Right ventricle myocardium superior (tissue), 1 donor: ENCODE measurements around the gene ATP11B. TPM values are rescaled to one million over a fixed set of nuclear protein-coding genes. Genes with fewer than 3 reads are reported as not detected.

ENCODE experiments used
- ATAC-seq: fragments of 200-7000 bp; cut with Tn5 transposase; one replicate; pipeline ENCODE4 v1.9.1; 2020; ENCODE audit warnings: mild to moderate bottlenecking; ENCODE audit not compliant: poor library complexity
- DNase-seq: peaks from one replicate; pipeline ENCODE4 v3.0.0-alpha.2; 2020
- intact Hi-C: fragments of 100-400 bp; cut with DNase I; formaldehyde crosslinking; loops from one replicate; pipeline ENCODE4 v1.11.2; 2022
- total RNA-seq: library from RNA; stranded (reverse); fragmentation: NEBNext Ultra II Directional; extraction: Animal tissue kit (Norgen Biotek cat#: 25700); gene quantifications from one replicate; pipeline ENCODE4 v1.2.1, GENCODE V29; 2021
- donor health status: DM: no; HTN: yes; CAD: no; lungs with severe emphysema.

The ATP11B gene
- total RNA-seq, 1 donor from 2014 or later, result 31.5 TPM

DNA sequence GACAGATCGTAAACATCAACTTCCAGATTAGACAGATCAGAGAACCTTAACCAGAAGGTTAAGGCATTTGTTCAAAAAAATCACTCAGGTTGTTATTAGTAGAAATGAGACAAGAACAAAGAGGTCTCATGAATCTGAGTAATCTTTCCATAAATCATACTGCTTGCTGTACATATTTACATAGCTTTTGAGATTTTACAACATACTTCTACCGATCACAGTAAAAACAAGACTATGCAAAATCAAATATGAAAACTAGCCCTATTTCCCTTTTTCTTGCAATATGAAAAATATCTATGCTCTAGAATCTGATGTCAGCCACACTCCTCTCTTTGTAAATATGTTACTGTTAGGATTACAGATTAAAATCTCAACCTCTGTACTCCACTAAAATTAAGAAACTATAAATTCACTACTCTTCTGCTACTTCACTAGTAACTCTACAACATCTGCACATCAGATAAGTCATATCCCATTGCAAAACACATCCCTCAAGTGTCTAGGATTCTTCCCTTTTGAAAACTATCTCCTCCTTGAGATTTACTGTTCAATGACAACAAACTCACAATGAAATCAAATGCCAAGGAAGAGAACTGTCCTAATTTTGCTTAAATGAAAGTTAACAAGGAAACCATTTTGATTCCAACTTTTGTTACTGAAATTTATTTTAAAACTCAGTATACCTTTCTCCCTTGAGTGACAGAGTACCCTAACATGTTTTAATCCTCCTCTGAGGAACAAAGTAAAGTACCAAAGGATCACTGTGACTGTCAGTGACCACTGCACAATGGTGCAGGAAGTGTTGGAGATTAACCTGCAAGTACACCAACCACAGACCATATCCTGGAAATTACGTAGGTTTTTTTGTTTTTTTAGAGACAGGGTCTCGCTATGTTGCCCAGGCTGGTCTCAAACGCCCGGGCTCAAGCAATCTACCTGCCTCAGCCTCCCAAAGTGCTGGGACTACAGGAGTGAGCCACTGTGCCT is 174.2 kb downstream of the ATP11B start:
- intact Hi-C loops, result no loop called here
- ATAC-seq, result no peak
- DNase-seq, result no peak

DNA sequence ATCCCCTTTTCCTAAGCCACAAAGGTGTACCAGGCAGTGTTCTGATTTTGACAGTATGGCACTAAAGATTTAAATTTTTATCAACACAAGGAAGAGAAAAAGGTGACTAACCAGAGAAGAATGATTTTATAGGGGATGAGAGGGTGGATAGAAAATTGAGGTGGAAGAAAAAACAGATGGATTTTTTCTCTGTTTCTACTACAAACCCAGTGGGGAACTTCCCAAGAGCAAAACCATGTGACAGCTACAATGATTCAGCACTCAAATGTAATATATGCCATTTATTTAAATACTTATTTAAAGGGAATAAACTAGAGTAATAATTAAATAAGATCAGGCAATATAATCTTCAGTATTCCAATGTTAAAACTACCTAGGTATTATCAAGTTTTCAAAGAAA is 176.0 kb downstream of the ATP11B start:
- ATAC-seq, result no peak
- intact Hi-C loops, result no loop called here

DNA sequence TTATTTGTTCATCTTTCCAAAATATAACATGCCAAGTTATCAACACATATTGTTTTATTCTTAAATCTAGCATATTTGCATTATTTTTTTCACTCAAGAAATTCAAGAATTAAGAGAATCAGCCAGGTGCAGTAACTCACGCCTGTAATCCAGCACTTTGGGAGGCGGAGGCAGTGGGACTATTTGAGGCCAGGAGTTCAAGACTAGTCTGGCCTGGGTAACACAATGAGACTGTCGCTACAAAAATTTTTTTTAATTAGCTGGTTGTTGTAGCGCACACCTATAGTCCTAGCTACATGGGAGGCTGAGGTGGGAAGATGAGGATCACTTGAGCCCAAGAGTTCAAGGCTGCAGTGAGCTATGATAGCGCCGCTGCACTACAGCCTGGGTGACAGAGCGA is 176.5 kb downstream of the ATP11B start:
- intact Hi-C loops, result no loop called here
- DNase-seq, result no peak
- no peak for ATAC-seq

More for the DNA sequence above, 176.0 kb downstream of the ATP11B start:
- no peak for DNase-seq

DNA sequence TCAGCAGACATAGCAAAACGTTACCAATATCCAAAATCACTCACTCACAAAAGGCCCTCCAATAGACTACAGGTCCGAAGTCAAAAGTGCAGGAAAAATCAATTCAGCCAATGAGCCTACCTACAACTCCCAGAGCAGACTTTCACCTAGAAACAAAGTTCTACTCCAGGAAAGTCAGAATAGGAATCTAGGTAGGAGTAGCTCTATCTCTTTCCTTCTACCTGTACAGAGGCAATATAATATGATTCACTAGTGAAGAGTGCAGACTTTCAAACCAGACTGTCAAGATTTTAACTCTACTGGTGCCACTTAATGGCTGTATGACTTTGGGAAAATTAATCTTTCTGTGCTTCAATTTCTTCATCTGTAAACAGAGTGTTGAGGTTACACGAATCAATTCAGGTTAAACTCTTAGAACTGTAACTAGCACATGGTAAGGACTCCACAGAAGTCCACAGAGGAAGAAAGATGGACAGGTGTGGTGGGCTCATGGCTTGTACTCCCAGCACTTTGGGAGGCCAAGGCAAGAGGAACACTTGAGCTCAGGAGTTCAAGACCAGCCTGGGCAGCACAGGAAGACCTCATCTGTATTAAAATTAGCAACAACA is 177.6 kb downstream of the ATP11B start:
- intact Hi-C loops, result no loop called here

More for the DNA sequence above, 177.6 kb downstream of the ATP11B start:
- DNase-seq (no peak), ATAC-seq (no peak)

Other genes starting within 250 kb of the ATP11B start
- gene DCUN1D1, start 187.0 kb downstream of the ATP11B start, total RNA-seq, result 32.2 TPM